HG02588 (cell line): ENCODE results near the gene ARSB.

ENCODE experiments used
- ATAC-seq: cut with Tn5 transposase; IDR thresholded peaks from one replicate; pipeline ENCODE4 v1.9.1; 2021; ENCODE audit warnings: mild to moderate bottlenecking, moderate library complexity; ENCODE audit not compliant: unreplicated experiment

ARSB gene

GRCh38 chr5:78810098-78810920, 174.8 kb downstream of the ARSB start:
- ATAC-seq: no peak

GRCh38 chr5:78809444-78809843, 175.7 kb downstream of the ARSB start:
- ATAC-seq: no peak

- ATAC-seq: no peak
Observed at GRCh38 chr5:78808818-78809217, 176.3 kb downstream of the ARSB start.

- ATAC-seq: no peak
Observed at GRCh38 chr5:78808380-78808779, 176.7 kb downstream of the ARSB start.

- ATAC-seq: no peak
Observed at GRCh38 chr5:78806544-78806943, 178.6 kb downstream of the ARSB start.

GRCh38 chr5:78805474-78806124, 179.5 kb downstream of the ARSB start:
- ATAC-seq: no peak

GRCh38 chr5:78804995-78805394, 180.1 kb downstream of the ARSB start:
- ATAC-seq: no peak

GRCh38 chr5:78803941-78804340, 181.2 kb downstream of the ARSB start:
- ATAC-seq: no peak

- ATAC-seq: no peak
Observed at GRCh38 chr5:78803353-78803752, 181.8 kb downstream of the ARSB start.

- no peak for ATAC-seq
Observed at GRCh38 chr5:78801413-78801812, 183.7 kb downstream of the ARSB start.

- no peak for ATAC-seq
Observed at GRCh38 chr5:78799266-78800017, 185.7 kb downstream of the ARSB start.

- ATAC-seq: no peak
Observed at GRCh38 chr5:78798673-78799029, 186.5 kb downstream of the ARSB start.

- no peak for ATAC-seq
Observed at GRCh38 chr5:78797936-78798672, 187.0 kb downstream of the ARSB start.

- no peak for ATAC-seq
Observed at GRCh38 chr5:78795757-78796156, 189.4 kb downstream of the ARSB start.

GRCh38 chr5:78794693-78795215, 190.4 kb downstream of the ARSB start:
- no peak for ATAC-seq

- ATAC-seq: no peak
Observed at GRCh38 chr5:78793907-78794662, 191.0 kb downstream of the ARSB start.

- ATAC-seq: no peak
Observed at GRCh38 chr5:78792345-78793055, 192.6 kb downstream of the ARSB start.

- ATAC-seq: no peak
Observed at GRCh38 chr5:78791501-78792100, 193.5 kb downstream of the ARSB start.

GRCh38 chr5:78787783-78788182, 197.3 kb downstream of the ARSB start:
- ATAC-seq: no peak
